HG03060 (cell line): ENCODE measurements around the gene TPK1.
"Not testable (repeated sequence)": the region's sequence is repeated elsewhere in the genome, so short reads cannot be mapped to it uniquely, and the experiment has no call there.

Experiments used
- ATAC-seq: cut with Tn5 transposase; IDR thresholded peaks from one replicate; pipeline ENCODE4 v1.9.1; 2021; ENCODE audit warnings: low read depth, moderate number of reproducible peaks; ENCODE audit not compliant: unreplicated experiment

TPK1 gene

DNA sequence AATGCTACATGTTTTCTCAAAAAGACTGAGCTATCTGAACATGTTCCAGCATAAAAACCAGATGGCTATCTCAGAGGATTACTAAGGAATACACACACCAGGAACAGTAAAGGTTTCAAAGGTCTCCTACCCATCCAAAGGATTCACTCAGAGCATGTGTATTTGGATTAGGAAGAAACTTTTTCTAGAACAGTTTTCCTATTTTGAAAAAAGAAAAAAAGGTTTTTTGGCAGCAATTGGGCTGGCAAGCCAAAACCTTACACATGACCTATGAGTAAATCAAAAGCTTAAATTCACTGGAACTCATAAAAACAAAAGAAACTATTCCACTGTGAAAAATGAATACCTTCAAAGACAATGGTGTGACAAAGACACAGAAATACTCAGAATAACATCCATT, 9.6 kb downstream of the TPK1 start:
- no peak for ATAC-seq

DNA sequence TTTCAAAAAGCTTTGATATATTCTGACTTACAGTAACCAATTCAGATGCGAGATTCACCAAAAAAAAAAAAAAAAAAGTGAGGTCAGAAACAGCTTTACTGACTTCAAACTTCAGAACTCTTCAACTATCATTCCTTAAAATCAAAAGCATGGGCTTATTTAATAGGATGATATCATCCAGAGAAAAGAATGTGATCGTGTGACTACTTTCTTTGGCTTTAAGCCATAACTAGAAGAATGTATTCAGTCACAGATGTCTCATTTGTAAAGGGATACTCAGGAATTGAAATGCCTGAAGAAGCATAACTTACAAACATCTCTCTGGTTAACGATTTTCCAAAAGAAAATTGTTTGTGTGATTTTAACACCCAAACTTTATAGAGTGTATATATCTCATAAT, 11.5 kb downstream of the TPK1 start:
- no peak for ATAC-seq

DNA sequence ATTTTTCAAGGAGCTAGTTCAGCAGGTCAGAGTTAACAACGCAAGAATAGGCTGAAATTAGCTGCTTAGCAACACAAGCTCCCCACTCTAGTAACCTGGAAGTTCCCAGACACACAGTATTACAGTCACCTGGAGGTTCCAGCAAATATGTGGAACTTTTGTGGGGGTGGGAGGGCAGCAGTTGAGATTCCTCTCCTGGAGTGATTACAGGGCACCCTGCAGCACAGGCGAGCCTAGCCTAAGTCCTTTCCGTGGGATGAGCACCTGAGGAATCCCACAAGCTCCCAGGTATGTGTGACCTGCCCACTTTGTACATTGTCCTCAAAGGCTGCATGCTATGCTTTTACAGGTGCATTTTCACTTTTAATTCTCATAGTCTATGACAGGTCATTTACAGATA, 13.6 kb downstream of the TPK1 start:
- no peak for ATAC-seq

DNA sequence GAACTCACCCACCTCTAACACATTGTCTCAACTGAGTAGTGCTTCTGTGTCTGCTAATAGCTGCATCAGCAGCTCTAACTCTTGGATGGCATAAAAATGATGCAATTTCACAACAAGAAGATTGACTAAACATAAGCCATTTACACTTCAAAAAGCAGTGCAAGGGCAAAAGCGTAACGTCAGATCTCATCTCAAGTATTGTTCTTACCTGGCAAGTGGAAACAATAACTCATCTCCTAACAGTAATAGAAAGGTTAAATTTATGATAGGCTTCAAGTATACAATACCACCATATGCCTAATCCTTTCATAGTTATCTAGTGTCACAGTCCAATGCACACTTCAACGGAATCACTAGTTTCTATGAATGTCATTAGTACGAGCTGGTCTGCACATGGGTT, 14.8 kb downstream of the TPK1 start:
- ATAC-seq = peak; percentile 58

DNA sequence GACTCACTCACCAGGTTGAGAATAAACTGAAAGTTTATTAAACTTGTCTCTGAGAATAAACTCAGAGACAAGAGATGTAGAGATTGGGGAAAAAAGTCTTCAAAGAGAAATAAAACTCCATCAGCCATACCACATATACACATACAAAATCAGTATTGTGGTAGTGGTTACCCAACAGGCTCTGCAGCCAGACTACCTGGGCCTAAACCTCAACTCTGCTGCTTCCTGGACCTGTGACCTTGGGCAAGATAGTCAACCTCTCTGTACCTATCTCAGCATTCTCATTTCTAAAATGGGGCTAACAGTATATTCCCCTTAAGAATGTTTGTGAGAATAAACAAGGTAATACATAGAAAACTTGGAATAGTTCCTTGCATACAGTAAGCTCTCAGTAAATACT, 15.3 kb downstream of the TPK1 start:
- no peak for ATAC-seq

DNA sequence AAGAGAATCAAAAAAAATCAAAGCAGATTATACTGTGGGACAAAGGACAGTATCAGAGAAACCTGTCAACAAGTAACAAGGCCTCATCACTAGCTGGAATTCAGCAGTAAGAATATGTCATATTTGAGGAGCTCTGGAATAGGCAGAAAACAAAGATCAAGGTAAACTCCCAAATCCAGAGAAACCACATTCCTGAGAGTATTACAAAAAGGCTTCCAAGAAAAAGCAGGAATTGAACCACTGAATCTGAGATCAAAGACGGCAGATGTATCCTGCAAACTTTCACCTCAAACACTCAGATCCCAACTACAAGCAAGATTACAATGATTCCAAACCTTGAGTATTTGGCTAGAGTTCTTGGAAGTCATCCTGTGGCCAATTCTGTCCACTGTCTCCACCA, 16.3 kb downstream of the TPK1 start:
- no peak for ATAC-seq

DNA sequence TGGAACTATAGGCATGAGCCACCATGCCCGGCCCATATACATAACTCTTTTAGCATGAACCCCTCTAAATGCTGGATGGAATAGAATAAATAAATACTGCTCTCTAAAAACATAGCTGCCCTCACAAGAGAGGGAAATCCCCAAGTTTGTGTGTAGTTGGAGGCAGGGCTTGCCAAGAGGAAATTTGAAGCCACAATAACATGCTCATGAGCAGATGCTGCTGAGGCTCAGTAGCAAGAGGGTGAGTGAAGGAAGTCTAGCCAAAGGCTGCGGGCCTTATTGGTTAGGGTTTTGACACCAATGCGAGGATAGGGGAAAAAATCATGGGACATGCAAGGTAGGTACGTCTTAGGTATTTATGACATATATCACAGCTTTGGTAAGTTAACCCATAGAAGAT, 17.3 kb downstream of the TPK1 start:
- ATAC-seq = peak; percentile 40

DNA sequence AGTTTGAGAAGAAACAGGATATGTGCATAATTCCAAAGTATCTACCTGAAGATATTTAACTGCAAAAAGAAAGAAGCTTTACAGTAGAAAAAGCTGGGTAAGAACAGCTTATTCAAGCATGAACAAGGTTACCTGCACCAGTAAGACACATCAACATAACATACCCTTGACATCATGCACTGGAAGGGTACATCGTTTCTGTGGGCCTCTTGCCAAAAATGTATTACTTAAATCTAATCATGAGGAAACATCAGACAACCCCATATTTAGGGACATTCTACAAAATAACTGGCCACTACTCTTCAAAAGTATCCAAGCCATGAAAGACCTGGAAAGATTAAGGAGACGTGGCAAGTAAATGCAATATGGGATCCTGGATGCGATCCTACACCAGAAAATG, 18.9 kb downstream of the TPK1 start:
- no peak for ATAC-seq

DNA sequence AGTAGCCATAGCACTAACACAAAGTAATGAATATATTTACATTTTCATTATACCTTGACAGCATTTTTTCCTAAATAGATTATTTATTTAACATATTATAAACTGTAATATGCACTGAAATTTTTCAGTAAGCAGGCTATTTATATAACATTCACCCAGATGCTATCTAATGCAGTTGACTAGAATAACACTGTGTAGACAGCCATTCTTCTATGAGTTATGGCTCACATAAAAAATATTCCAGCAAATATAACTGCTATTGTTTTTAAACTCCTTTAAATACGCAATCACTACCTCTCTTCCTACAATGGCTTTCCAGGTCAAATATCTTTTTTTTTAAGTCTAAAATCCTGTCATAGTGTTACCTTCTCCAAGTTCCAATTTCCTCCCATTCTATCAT, 21.6 kb downstream of the TPK1 start:
- ATAC-seq = no peak

DNA sequence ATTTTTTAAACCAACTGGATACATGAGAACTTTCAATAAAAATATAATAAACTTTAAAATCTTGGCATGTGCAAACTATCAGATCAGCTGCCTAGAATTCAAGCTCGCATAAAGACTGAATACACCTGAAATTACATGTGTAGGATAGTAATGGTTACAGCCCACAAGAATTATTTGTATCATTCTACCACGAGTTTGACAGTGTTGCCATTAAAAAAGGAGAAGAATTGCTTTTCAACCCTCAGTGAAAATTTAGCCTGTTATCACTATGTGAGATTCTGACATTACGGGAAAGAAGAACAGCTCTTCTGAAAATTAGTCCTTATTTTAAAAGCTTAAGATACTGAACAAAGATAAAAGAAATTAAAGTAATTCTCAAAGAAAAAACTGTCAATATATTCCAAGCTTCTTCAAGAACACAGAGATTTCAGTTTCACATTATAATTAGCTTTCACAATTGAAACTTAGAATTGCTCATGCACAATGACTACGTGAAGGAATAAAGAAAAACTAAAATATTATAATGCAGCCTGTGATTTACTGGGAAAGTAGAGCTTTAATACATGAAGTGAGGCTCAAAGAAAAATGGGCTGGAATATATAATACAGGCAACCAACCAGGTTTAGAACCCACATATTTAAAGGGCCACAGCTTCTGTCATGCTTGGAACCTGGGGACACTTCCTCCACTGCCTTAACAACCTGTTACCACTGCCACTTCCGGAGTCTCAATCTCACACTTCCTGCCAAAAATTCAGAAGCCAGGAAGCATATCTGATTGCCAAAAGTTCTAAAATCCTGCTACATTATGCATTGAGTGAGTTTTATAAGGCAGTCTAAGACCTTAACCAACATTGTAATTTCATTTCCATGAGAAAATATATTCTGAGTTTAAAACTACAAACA, 23.2 kb downstream of the TPK1 start:
- peak; percentile 66 for ATAC-seq

DNA sequence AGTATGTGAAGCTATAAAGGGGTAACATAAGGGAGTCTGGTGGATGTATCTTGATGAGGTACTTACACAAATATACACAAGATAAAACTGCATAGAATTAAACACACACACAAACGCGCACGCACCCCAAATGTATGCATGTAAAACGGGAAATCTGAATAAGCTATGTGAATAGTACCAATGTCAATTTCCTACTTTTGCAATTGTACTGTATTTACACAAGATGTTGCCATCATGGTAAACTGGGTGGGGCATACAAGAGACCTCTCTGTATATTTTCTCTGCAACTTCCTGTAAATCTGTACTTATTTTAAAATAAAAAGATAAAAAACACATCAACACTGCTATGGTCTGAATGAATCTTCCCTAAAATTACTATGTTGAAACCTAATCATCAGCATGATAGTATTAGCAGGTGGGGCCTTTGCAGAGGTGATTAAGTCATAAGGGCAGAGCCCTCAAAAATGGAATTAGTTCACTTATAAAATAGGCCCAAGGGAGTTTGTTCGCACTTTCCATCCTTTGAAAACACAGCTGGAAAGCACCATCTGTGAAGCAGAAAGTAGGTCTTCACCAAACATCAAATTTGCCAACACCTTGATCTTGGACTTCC, 30.1 kb downstream of the TPK1 start:
- ATAC-seq = no peak

DNA sequence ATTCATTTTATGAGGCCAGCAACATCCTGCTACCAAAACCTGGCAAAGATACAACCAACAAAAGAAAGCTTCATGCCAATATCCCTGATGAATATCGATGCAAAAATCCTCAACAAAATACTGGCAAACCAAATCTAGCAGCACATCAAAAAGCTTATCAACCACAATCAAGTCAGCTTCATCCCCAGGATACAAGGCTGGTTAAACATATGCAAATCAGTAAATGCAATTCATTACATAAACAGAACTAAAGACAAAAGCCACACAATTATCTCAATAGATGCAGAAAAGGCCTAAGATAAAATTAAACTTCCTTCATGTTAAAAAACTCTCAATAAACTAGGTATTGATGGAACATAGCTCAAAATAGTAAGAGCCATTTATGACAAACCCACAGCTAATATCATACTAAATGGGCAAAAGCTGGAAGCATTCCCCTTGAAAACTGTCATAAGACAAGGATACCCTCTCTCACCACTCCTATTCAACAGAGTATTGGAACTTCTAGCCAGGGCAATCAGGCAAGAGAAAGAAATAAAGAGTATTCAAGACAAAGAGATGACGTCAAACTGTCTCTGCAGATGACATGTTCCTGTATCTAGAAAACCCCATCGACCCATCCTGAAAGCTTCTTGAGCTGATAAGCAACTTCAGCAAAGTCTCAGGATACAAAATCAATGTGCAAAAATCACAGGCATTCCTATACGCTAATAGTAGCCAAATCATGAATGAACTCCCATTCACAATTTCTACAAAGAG, 35.0 kb downstream of the TPK1 start:
- not testable (repeated sequence) for ATAC-seq

DNA sequence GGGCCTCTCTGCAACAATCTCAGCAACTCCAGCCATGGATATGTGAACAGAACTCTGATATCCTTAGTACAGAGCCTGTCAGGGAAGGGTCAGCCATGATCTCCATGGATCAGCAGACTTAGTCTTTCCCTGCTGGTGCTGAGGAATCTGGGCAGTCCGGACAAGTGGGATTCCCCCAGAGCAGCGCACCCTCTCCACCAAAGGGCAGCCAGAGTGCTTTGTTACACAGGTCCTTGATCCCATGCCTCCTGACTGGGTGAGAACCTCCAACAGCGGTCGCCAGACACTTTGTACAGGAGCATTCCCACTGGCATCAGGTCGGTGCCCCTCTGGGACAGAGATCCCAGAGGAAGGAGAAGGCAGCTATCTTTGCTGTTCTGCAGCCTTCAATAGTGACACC, 38.9 kb downstream of the TPK1 start:
- no peak for ATAC-seq

DNA sequence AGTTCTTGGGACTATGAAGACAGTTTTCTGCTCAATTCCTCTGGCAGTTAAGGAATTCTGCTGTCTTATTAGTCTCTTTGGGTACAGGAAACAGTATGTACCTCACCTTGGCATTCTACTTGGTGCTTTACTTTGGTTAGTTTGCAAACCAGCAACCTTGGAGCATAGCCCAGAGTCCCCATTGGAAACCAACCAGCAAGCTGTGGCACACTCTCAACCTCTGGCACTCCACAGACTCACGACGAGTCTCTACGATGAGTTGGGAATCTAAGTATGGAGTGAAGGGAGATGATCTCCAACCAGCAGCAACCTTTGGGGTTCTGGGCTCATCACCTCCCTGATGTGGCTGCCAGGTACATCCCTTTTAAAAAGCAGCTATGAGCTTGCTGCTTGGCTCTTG, 43.8 kb downstream of the TPK1 start:
- ATAC-seq = no peak

DNA sequence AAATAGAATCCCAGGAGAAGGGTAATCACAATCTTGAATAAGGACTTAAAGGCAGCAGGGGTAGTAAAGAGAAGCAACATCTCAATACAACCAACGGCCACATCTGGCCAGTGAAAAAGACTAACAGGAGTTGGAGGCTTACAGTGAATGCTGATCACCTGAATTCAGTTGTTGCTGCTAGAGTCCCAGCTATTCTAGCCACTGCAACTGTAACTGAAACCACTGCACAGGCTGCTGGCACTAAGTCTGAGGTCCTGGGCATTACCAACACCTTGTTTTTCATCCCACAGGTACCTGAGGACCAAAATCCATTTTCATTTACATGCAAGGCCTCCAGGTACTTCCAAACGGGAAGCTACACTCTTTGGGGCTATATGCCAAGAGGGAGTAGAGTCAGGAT, 44.4 kb downstream of the TPK1 start:
- ATAC-seq = no peak

DNA sequence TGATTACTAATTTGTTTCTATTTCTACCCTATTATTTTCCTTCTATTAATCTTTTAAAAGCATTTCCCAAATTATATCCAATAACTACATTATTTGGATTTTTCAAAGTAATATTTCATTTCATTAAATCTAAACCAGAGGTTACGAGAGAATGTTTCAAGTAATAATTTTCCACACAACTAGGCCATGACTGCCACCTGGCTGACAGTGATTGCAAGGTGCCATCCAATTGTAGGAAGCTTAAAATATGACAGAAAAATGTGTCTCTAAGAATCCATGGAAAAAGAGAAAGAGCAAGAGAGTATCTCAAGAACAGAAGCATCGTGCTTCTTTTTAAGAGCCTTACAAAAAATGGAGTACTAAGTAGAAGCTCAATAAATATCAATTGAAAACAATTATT, 48.7 kb downstream of the TPK1 start:
- ATAC-seq = no peak

DNA sequence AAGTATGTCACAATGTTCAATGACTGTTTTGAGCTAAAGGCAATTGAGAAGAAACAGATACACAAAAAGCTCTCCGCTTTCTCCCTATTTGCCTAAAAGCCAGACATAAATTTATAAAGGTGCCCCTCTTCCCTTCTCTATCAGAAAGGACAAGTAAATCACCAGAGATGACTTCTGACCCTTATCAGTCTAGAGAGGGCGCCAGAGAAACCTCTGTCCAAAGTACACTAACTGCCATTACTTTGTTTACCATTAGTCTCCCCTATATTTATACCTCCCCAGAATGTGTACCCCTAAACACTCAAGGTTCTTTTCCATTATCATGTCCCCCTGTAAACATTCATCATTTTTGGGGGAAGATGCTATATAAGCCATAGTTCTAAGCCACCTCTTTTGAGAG, 49.3 kb downstream of the TPK1 start:
- no peak for ATAC-seq

DNA sequence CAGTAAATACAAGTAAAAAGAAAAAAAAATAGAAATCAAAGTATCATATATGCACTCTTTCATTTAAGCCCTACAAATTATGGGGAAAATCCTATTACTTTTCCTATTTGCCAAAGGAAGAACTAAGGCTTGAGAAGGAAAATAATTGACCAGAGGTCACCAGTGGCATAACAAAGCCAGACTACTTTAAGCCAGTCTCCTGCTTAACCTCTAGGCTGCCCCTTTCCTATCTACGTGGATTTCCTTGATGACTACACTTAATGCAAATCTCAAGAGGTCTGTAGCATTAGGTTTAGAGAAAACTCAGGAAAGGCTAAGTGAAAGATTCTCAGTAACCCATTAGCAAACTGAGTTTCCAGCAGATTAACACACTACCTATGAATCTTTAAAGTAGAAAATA, 49.8 kb downstream of the TPK1 start:
- ATAC-seq = no peak

DNA sequence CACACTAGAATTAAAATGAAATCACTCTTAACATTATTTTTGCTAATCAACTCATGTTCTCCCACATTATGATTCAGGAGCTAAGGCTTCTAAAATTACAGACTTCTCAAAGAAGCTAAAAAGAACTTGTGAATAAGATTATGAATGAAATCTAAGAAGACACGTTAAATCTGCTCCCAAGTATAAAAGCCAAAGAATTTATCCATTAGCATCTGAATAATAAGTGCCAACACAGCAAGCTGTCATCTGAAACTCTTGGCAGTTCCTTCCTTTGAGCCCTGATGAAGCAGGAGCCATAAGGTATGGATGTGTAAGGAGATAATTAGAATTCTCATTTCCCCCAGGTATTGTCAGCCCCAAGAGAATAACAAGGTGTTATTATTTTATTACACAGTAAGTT, 50.3 kb downstream of the TPK1 start:
- ATAC-seq = no peak

DNA sequence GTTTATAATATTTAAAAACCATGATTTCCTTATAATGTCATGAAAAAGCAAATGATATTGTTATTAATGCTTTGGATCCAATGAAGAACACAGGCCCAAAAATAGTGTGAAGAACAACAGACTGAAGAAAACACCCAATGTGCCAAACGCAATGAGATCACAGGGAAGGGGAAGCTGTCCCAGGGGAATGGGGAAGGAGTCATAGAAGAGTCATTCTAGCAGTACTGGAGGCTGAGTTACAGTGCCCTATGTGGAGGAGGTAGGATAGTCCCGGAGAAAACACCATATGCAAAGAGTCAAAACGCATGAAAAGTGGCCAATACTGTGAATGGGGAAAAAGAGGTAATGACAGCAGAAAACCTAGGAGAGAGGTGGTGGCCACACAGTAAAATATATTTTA, 50.9 kb downstream of the TPK1 start:
- ATAC-seq = no peak

DNA sequence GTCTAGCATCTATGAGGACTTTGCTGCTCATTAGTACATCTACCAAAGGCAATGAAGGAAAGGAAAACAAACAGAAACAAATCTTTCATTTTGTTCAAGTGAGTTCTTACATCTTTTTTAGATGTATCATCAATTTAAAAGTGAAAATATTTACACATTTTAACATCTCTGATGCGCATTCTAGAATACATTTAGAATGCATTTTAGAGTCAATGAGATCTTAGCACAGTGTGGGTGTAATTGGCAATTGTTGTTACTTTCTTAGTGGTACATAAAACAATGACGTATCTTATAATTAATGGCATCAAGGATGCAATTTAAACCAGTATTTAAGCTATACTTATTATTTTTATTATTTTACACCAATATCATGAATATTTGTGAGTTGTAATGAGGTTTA, 51.4 kb downstream of the TPK1 start:
- no peak for ATAC-seq

DNA sequence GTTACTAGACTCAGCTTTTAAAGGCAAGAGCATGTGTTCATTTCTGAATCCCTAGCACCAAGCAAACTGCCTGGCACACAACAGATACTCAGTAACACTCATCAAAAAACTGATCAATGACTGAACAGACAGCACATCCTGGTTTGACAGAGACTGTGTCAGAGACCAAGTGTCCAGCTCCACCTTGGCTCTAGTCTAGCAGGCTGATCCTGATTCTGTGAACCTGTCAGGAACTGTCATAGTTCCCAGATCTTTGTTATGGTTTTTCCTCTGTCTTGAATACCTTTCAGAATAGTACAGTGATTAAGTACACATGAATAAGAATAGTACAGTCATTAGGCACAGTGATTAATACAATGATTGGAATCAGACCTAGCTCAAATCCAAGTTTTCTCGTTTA, 53.0 kb downstream of the TPK1 start:
- ATAC-seq = no peak
